Natural killer cell (primary cell): ENCODE data around the gene PKP4. TPM values are rescaled to one million over a fixed set of nuclear protein-coding genes. Genes with fewer than 3 reads are reported as not detected.

Source experiments
- ATAC-seq, 3 donors: fragments of 150-1000 bp in 2 of 3; fragments of 200-7000 bp in 1 of 3; cut with Tn5 transposase; 1 replicate in 1 of 3; 2 replicates in 2 of 3; pipeline ENCODE4 v1.10.0; 2021; ENCODE audit warnings: mild to moderate bottlenecking in 2 of 3, moderate library complexity in 2 of 3
- DNase-seq, 2 donors: peaks; one replicate each; pipeline versions ENCODE4 v3.0.0 to v3.0.0-alpha.2; 2013 to 2021; ENCODE audit warnings: mixed read lengths in 1 of 2
- H3K27ac ChIP-seq: one replicate; pipeline ENCODE4 v1.5.1; 2013; ENCODE audit warnings: mild to moderate bottlenecking, low read length
- H3K27me3 ChIP-seq: one replicate; pipeline ENCODE4 v1.6.1; 2013; ENCODE audit warnings: low read length; ENCODE audit not compliant: control insufficient read depth, insufficient read depth
- H3K36me3 ChIP-seq: one replicate; pipeline ENCODE4 v1.6.1; 2013; ENCODE audit warnings: low read length; ENCODE audit not compliant: control insufficient read depth, insufficient read depth
- H3K4me1 ChIP-seq: one replicate; pipeline ENCODE4 v1.6.1; 2013; ENCODE audit warnings: low read length; ENCODE audit not compliant: control insufficient read depth, insufficient read depth
- H3K4me3 ChIP-seq: one replicate; pipeline ENCODE4 v1.5.1; 2013; ENCODE audit warnings: low read length
- H3K9me3 ChIP-seq: one replicate; pipeline ENCODE4 v1.6.1; 2013; ENCODE audit warnings: low read length; ENCODE audit not compliant: control insufficient read depth, insufficient read depth
- H3K27ac Mint-ChIP-seq, 2 donors: one replicate each; pipeline ENCODE4 v1.8.0; 2022; ENCODE audit warnings: mild to moderate bottlenecking in 2 of 2, mixed read lengths in 2 of 2, moderate library complexity in 1 of 2
- H3K27me3 Mint-ChIP-seq, 2 donors: one replicate each; pipeline ENCODE4 v1.8.0; 2022; ENCODE audit warnings: low read depth in 2 of 2, mixed read lengths in 2 of 2
- H3K36me3 Mint-ChIP-seq: one replicate; pipeline ENCODE4 v1.8.0; 2022; ENCODE audit warnings: mixed read lengths
- H3K4me1 Mint-ChIP-seq, 2 donors: one replicate each; pipeline ENCODE4 v1.8.0; 2022; ENCODE audit warnings: mixed read lengths in 2 of 2
- H3K4me3 Mint-ChIP-seq: one replicate; pipeline ENCODE4 v1.8.0; 2022; ENCODE audit warnings: mild to moderate bottlenecking, moderate library complexity, mixed read lengths
- H3K9me3 Mint-ChIP-seq, 2 donors: one replicate each; pipeline ENCODE4 v1.8.0; 2022; ENCODE audit warnings: mixed read lengths in 2 of 2
- WGBS: methylation state at CpG from one replicate; pipeline ENCODE4 v1.1.7; 2013; ENCODE audit warnings: missing lambda C conversion rate; ENCODE audit not compliant: insufficient coverage; 5-methylcytosine and 5-hydroxymethylcytosine counted together
- intact Hi-C: fragments of 100-400 bp; cut with micrococcal nuclease; formaldehyde crosslinking; loops from one replicate; pipeline ENCODE4 v1.14.2; 2022
- total RNA-seq, 4 donors: library from RNA; stranded (reverse); fragments of 120-200 nt in 1 of 4; gene quantifications; one replicate each; pipeline versions ENCODE4 v1.2.3 to v1.2.4, GENCODE V29; 2013 to 2022
- TF ChIP-seq, protein P1 (sequence below): fragments of 200-600 bp; IDR thresholded peaks from one replicate; pipeline ENCODE4 v1.8.0; 2022; ENCODE audit warnings: antibody characterized with exemption

PKP4 gene
- total RNA-seq, 3 donors from 2014 or later (not counting 1 experiment from before 2014, with no cell fraction given) = 5.9 to 8.4 (median 7.2) TPM

DNA sequence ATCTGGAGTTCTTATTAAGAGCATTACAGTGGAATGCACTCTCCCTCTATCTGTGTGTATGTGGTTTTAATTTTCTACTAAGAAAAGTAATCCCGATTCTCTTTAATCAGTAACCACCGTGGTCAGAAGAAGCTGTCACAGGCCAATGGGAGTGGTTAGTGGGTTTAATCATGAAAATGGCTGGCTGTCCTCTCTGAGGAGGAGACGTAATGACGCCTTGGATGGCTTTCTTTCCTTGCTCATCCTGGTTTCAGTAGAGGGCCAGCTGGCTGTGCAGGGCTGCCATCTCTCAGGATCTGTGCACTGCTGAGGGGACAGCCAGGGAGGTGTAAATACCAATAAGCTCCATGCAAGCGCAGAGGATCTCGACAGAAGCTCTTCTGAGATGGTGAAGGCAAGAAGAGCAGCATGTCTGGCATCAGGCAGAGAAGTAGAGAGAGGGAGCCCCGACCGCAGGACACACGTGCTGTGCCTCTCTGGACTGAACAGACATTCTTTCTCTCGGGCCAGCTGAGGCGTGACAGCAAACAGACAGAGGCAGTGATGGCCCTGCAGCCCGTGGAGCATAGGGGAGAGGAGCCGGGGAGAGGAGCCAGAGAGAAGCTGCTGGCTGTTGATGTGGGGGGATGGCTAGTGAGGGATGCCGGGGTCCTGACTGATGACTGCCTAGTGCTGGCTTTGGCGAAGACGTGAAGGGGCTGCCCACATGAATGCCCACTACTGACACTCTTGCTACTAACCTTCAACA, 273.3 kb downstream of the PKP4 start:
- intact Hi-C loops = no loop called here
- no peaks in the 10 kb centered on the region for H3K9me3 ChIP-seq
- DNase-seq = no peak
- ATAC-seq = no peak
- Mint-ChIP-seq H3K27ac (no peak overlapping the region), H3K9me3 (no peaks in the 10 kb centered on the region), H3K4me1 (no peaks in the 10 kb centered on the region), H3K27me3 (peaks cover 0 to 9% of the 10 kb centered on the region in 2 donors), H3K4me3 (no peak overlapping the region), H3K36me3 (no peaks in the 10 kb centered on the region)
- H3K27me3 ChIP-seq = no peaks in the 10 kb centered on the region
- no peak overlapping the region for H3K27ac ChIP-seq
- H3K4me3 ChIP-seq = no peak overlapping the region
- H3K4me1 ChIP-seq = no peaks in the 10 kb centered on the region
- TF ChIP-seq, protein P1, sequence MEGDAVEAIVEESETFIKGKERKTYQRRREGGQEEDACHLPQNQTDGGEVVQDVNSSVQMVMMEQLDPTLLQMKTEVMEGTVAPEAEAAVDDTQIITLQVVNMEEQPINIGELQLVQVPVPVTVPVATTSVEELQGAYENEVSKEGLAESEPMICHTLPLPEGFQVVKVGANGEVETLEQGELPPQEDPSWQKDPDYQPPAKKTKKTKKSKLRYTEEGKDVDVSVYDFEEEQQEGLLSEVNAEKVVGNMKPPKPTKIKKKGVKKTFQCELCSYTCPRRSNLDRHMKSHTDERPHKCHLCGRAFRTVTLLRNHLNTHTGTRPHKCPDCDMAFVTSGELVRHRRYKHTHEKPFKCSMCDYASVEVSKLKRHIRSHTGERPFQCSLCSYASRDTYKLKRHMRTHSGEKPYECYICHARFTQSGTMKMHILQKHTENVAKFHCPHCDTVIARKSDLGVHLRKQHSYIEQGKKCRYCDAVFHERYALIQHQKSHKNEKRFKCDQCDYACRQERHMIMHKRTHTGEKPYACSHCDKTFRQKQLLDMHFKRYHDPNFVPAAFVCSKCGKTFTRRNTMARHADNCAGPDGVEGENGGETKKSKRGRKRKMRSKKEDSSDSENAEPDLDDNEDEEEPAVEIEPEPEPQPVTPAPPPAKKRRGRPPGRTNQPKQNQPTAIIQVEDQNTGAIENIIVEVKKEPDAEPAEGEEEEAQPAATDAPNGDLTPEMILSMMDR = no peak
- WGBS = 86% methylated on average over 16 of the region's 16 CpGs
- H3K36me3 ChIP-seq = no peaks in the 10 kb centered on the region

DNA sequence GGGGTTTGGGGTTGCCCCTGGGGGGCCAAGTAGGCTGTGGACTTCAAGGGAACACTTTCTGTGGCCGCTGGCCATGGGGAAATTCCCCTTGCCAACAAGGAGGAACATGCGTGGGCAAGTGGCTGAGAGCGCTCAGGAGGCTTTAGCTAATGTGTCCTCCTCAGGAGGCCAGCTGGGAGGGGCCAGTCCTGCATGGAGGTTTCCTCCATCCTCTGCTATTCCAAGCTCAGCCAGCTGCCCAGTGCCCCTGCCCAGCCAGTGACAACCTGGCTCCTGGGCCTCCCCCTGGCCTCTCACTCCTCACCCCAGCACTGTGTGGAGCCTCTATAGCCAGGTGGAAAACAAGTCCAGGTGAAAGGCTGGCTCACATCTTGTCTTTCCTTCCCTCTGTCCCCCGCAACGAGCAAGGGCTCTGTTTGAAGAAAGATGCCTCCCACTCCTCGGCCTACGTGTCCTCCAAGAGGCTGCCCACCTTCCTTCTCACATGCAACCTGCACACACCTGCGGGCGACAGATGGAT, 273.9 kb downstream of the PKP4 start:
- Histone ChIP-seq H3K4me1 (no peaks in the 10 kb centered on the region), H3K4me3 (no peak overlapping the region), H3K36me3 (no peaks in the 10 kb centered on the region), H3K27me3 (no peaks in the 10 kb centered on the region), H3K9me3 (no peaks in the 10 kb centered on the region), H3K27ac (no peak overlapping the region)
- no peaks in the 10 kb centered on the region for H3K36me3 Mint-ChIP-seq
- H3K4me1 Mint-ChIP-seq = no peaks in the 10 kb centered on the region
- peaks cover 0 to 10% of the 10 kb centered on the region in 2 donors for H3K27me3 Mint-ChIP-seq
- no peak overlapping the region for H3K27ac Mint-ChIP-seq
- no peaks in the 10 kb centered on the region for H3K9me3 Mint-ChIP-seq
- intact Hi-C loops = no loop called here
- 92% methylated on average over 9 of the region's 9 CpGs for WGBS
- no peak for DNase-seq
- no peak for ATAC-seq
- no peak overlapping the region for H3K4me3 Mint-ChIP-seq
- TF ChIP-seq, protein P1 = no peak

DNA sequence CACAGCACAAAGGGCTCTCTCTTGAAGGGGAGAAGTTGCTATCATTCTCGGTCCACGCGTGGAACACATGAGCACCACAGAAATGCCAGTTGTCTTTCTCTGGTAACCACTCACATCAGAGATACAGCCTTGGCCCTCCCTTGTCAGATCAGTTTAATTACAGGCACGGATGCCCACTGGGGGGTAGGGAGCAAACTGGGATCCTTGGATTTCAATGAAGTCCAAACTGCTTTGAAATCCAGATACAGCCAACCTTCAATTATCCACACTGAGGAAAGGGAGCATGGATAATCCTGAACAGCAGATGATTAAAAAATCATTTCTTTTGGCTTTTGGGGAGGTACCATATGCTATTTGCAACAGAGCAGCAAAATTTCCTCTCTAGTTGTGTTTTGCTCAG, 274.6 kb downstream of the PKP4 start:
- Histone ChIP-seq H3K4me1 (no peaks in the 10 kb centered on the region), H3K27ac (no peak overlapping the region), H3K27me3 (no peaks in the 10 kb centered on the region), H3K9me3 (no peaks in the 10 kb centered on the region), H3K4me3 (no peak overlapping the region), H3K36me3 (no peaks in the 10 kb centered on the region)
- no peak overlapping the region for H3K27ac Mint-ChIP-seq
- no peaks in the 10 kb centered on the region for H3K36me3 Mint-ChIP-seq
- H3K4me3 Mint-ChIP-seq = no peak overlapping the region
- peaks cover 0 to 15% of the 10 kb centered on the region in 2 donors for H3K27me3 Mint-ChIP-seq
- ATAC-seq = no peak
- WGBS = 89% methylated on average over 3 of the region's 4 CpGs
- TF ChIP-seq, protein P1 = no peak
- no peak for DNase-seq
- no peaks in the 10 kb centered on the region for H3K4me1 Mint-ChIP-seq
- no peaks in the 10 kb centered on the region for H3K9me3 Mint-ChIP-seq
- intact Hi-C loops = no loop called here

Other genes starting within 250 kb of the PKP4 start
- gene CCDC148, start 199 bp upstream of the PKP4 start, total RNA-seq = not detected